Measurements from ENCODE around the gene B4GALT1. TPM values are rescaled to one million over a fixed set of nuclear protein-coding genes. Genes with fewer than 3 reads are reported as not detected.

Gene B4GALT1
- total and polyA plus RNA-seq, 10 donors: 18.1 to 111 (median 82.7) TPM

DNA sequence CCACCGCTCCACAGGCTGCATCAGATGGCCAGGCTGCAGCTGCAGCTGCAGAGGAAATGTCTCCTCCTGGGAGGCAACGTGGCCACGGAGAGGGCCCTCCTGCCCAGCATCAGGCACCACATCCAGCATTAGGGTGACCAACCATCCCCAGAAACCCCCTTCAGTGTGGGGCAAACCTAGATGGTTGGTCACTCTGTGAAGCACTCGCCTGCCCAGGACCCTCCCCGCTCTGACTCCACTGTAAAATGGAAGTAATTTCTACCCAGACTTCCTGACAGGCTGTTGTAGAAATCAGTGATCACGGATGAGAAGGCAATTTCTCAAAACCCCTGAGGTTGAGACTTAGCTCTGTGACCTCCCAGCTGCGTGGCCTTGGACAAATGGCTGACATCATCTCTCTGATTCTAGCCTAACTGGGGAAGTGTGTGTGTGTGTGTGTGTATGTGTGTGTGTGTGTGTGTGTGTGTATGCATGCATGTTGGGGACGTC is 31.6 kb downstream of the B4GALT1 start:
- H3K4me1 ChIP-seq: peaks cover 62 to 100% (median 79%) of the 10 kb centered on the region in 6 donors
- intact Hi-C loops (cut with DNase I; ENCODE audit: low total_unique reads): no loop called here
- no peaks in the 10 kb centered on the region for H3K27me3 ChIP-seq (replicated peaks in 1 of 7)
- H3K4me3 ChIP-seq: peak overlapping the region in 1 of 8 donors; percentile 41
- WGBS, 5 donors: 12 to 31% (median 25%) methylated on average over 5 to 8 of the region's 8 CpGs
- H3K36me3 ChIP-seq: peaks cover 2 to 48% (median 29%) of the 10 kb centered on the region in 6 donors
- no peaks in the 10 kb centered on the region for H3K9me3 ChIP-seq
- H3K27ac ChIP-seq: peak overlapping the region; percentile 46 to 89 (median 80)
- DNase-seq: peak; percentile 77
- TF ChIP-seq POLR2AphosphoS5 (IDR thresholded peaks at IDR 0.05) (peak; percentile 54 to 61 (median 58)), POLR2A (IDR thresholded peaks at IDR 0.05) (no peak)

DNA sequence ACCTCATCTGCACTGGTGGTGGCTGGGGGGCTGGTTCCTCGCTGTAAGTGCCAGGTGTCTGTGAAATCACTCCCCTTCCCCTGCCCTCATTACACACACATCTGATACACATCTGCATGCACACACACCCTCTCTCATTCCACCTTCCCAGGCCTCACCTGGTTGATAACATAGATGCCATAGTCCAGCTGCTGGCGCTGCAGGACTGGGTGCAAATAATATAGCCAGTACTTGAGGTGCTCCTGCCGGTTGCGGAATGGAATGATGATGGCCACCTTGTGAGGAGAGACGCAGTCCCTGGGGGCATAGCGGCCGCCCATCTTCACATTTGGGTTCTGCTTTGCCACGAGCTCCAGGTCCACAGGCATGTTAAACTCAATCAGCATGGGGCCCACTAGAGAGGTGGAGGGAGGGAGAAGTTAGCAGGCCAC is 32.1 kb downstream of the B4GALT1 start:
- Histone ChIP-seq H3K36me3 (peaks cover 2 to 53% (median 29%) of the 10 kb centered on the region in 6 donors), H3K27me3 (replicated peaks in 1 of 7) (no peaks in the 10 kb centered on the region), H3K4me1 (peaks cover 62 to 100% (median 79%) of the 10 kb centered on the region in 6 donors), H3K4me3 (peak overlapping the region in 1 of 8 donors; percentile 41), H3K9me3 (no peaks in the 10 kb centered on the region), H3K27ac (peak overlapping the region; percentile 46 to 89 (median 80))
- intact Hi-C loops (cut with DNase I; ENCODE audit: low total_unique reads): no loop called here
- 86 to 93% (median 87%) methylated on average over 6 to 8 of the region's 8 CpGs for WGBS, 5 donors
- DNase-seq: peak; percentile 79
- no peak for TF ChIP-seq POLR2AphosphoS5 (IDR thresholded peaks at IDR 0.05)
- TF ChIP-seq, protein P1, sequence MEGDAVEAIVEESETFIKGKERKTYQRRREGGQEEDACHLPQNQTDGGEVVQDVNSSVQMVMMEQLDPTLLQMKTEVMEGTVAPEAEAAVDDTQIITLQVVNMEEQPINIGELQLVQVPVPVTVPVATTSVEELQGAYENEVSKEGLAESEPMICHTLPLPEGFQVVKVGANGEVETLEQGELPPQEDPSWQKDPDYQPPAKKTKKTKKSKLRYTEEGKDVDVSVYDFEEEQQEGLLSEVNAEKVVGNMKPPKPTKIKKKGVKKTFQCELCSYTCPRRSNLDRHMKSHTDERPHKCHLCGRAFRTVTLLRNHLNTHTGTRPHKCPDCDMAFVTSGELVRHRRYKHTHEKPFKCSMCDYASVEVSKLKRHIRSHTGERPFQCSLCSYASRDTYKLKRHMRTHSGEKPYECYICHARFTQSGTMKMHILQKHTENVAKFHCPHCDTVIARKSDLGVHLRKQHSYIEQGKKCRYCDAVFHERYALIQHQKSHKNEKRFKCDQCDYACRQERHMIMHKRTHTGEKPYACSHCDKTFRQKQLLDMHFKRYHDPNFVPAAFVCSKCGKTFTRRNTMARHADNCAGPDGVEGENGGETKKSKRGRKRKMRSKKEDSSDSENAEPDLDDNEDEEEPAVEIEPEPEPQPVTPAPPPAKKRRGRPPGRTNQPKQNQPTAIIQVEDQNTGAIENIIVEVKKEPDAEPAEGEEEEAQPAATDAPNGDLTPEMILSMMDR (IDR thresholded peaks at IDR 0.05 in 8 of 11, conservative IDR thresholded peaks at IDR 0.05 in 3 of 11): no peak
- no peak for TF ChIP-seq POLR2A (IDR thresholded peaks at IDR 0.05)

DNA sequence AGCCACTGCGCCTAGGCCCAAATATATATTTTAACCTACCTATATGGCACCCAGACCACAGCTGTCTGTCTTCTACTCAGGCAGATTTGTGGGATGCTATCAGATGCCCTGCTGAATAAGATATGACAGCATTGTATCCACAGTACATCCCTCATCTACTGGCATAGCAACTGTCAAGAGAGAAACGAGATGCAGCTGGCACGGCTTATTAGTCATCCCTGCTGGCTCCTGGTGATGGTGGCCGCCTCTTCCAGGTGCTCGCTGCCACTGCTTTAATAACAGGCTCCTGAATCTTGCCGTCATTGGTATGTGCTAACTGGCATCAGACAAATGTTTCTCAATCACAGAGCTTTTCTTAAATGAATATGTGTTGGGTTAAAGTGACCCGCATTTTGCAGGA is 34.0 kb downstream of the B4GALT1 start:
- Histone ChIP-seq H3K9me3 (no peaks in the 10 kb centered on the region), H3K27ac (peak overlapping the region in 2 of 8 donors; percentile 29 to 83), H3K36me3 (peaks cover 2 to 72% (median 42%) of the 10 kb centered on the region in 6 donors), H3K4me3 (no peak overlapping the region), H3K27me3 (replicated peaks in 1 of 7) (no peaks in the 10 kb centered on the region), H3K4me1 (peaks cover 56 to 100% (median 77%) of the 10 kb centered on the region in 6 donors)
- intact Hi-C loops (cut with DNase I; ENCODE audit: low total_unique reads): no loop called here
- WGBS, 5 donors: 89 to 96% (median 94%) methylated on average over 7 of the region's 7 CpGs
- TF ChIP-seq POLR2A (IDR thresholded peaks at IDR 0.05): no peak
- TF ChIP-seq, protein P1 (IDR thresholded peaks at IDR 0.05 in 8 of 11, conservative IDR thresholded peaks at IDR 0.05 in 3 of 11): no peak
- no peak for TF ChIP-seq POLR2AphosphoS5 (IDR thresholded peaks at IDR 0.05)
- peak; percentile 36 for DNase-seq

DNA sequence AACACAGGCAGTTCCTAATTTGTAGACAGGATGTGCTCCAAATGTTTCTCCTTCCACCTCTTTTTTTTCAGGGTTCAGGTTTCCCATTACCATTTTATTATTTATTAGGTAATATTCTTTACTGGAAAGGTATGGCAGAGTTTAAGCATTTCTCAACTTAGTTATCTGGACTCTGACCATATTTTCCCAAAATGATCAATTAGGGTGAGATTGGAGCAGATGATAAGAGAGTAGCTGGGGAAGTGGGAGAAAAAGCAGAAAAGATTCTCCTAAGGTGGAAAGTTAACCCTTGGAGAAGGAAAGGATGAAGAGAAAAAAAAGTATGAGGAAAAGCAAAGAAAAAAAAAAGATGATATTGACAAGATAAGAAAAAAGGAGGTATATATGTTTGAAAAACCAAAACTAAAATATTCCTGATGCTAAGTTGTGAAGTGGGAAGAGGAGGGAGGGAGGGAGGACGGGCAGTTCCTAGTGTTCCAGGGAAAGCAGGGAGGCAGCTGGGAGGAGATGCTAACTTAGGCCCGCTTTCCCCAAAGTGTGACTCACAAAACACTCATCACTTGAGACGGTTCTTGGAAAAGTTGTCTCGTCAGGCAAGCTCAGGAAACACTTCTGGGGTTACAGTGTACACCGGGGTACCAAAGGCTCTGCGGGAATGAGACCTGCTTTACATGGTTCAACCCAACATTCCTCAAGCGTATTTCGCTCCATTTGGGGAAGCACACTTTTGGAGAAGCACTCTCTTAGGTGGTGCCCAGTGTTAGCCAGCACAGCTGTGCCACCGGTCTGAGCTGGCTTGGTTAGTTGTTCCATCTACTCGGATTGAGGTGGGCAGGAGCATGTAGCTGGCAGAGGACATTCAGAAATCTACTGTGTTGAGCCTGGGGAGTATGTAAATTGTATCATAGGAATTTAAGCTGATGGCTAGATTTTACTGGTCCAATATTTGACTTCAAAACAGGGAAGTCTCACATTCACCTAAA is 35.1 kb downstream of the B4GALT1 start:
- H3K27me3 ChIP-seq (replicated peaks in 1 of 7): no peaks in the 10 kb centered on the region
- intact Hi-C loops (cut with DNase I; ENCODE audit: low total_unique reads): no loop called here
- H3K4me3 ChIP-seq: no peak overlapping the region
- peak overlapping the region in 4 of 8 donors; percentile 68 to 80 (median 74) for H3K27ac ChIP-seq
- TF ChIP-seq POLR2A (IDR thresholded peaks at IDR 0.05) (no peak), POLR2AphosphoS5 (IDR thresholded peaks at IDR 0.05) (no peak)
- peaks cover 2 to 83% (median 51%) of the 10 kb centered on the region in 6 donors for H3K36me3 ChIP-seq
- peaks cover 44 to 100% (median 66%) of the 10 kb centered on the region in 6 donors for H3K4me1 ChIP-seq
- WGBS, 5 donors: 82 to 91% (median 84%) methylated on average over 10 of the region's 10 CpGs
- H3K9me3 ChIP-seq: no peaks in the 10 kb centered on the region
- DNase-seq: peak; percentile 23

All from spleen (tissue), 11 donors.